Osteoblast (primary cell): ENCODE results near the gene ABTB1. TPM values are rescaled to one million over a fixed set of nuclear protein-coding genes. Genes with fewer than 3 reads are reported as not detected.

Source experiments
- DNase-seq: peaks from one replicate; pipeline ENCODE4 v3.0.0; 2011; ENCODE audit warnings: low spot score, mixed read lengths; ENCODE audit not compliant: insufficient read length; ENCODE audit errors: missing footprints
- H2AFZ ChIP-seq: 2 replicates; pipeline ENCODE4 v1.6.0; 2011; ENCODE audit warnings: mild to moderate bottlenecking, low read length
- H3K27ac ChIP-seq: 2 replicates; pipeline ENCODE4 v1.5.1; 2011; ENCODE audit warnings: mild to moderate bottlenecking, low read depth, low read length, moderate library complexity
- H3K27me3 ChIP-seq: 2 replicates; pipeline ENCODE4 v1.6.0; 2012; ENCODE audit warnings: mild to moderate bottlenecking, control low read depth, inconsistent platforms, low read length, moderate library complexity; ENCODE audit not compliant: insufficient read depth
- H3K36me3 ChIP-seq: 2 replicates; pipeline ENCODE4 v1.5.1; 2011; ENCODE audit warnings: mild to moderate bottlenecking, low read length, control low read depth, moderate library complexity; ENCODE audit not compliant: insufficient read depth
- H3K4me1 ChIP-seq: 2 replicates; pipeline ENCODE4 v1.5.1; 2011; ENCODE audit warnings: mild to moderate bottlenecking, low read length, control low read depth, moderate library complexity; ENCODE audit not compliant: insufficient read depth
- H3K4me2 ChIP-seq: 2 replicates; pipeline ENCODE4 v1.6.0; 2011; ENCODE audit warnings: mild to moderate bottlenecking, low read length; ENCODE audit not compliant: insufficient read depth
- H3K4me3 ChIP-seq: fragments of 200-600 bp; sonication (generic); 3 replicates; pipeline ENCODE4 v1.5.1; 2012; ENCODE audit warnings: mild to moderate bottlenecking, low read length, inconsistent platforms; ENCODE audit not compliant: insufficient read depth
- H3K79me2 ChIP-seq: 2 replicates; pipeline ENCODE4 v1.6.0; 2012; ENCODE audit warnings: mild to moderate bottlenecking, low read length, control low read depth, inconsistent platforms; ENCODE audit not compliant: insufficient read depth
- H3K9me3 ChIP-seq: 2 replicates; pipeline ENCODE4 v1.5.1; 2011; ENCODE audit warnings: low read depth, low read length, control low read depth
- H4K20me1 ChIP-seq: 2 replicates; pipeline ENCODE4 v1.6.0; 2012; ENCODE audit warnings: mild to moderate bottlenecking, low read length, control low read depth; ENCODE audit not compliant: insufficient read depth
- total RNA-seq: library from RNA; depleted of rRNA; stranded (reverse); fragments of >200 nt; gene quantifications from 2 replicates; pipeline ENCODE4 v1.2.3, GENCODE V29; 2012
- TF ChIP-seq, protein P1 (sequence below): IDR thresholded peaks from 2 replicates; pipeline ENCODE4 v1.5.1; 2011; ENCODE audit warnings: mild to moderate bottlenecking, low read depth, low read length, moderate library complexity; ENCODE audit errors: extremely low read depth

Gene ABTB1
- total RNA-seq, 1 donor, result 17.7 TPM

- DNase-seq, result no peak
- no peak overlapping the region for H3K4me3 ChIP-seq
Measured at GRCh38 chr3:127720985-127721935, 48.5 kb downstream of the ABTB1 start.

GRCh38 chr3:127722091-127722784 is 49.5 kb downstream of the ABTB1 start:
- no peaks in the 10 kb centered on the region for H3K4me1 ChIP-seq
- no peaks in the 10 kb centered on the region for H4K20me1 ChIP-seq
- H3K9me3 ChIP-seq, result no peaks in the 10 kb centered on the region
- no peak overlapping the region for H3K4me2 ChIP-seq
- TF ChIP-seq, protein P1, sequence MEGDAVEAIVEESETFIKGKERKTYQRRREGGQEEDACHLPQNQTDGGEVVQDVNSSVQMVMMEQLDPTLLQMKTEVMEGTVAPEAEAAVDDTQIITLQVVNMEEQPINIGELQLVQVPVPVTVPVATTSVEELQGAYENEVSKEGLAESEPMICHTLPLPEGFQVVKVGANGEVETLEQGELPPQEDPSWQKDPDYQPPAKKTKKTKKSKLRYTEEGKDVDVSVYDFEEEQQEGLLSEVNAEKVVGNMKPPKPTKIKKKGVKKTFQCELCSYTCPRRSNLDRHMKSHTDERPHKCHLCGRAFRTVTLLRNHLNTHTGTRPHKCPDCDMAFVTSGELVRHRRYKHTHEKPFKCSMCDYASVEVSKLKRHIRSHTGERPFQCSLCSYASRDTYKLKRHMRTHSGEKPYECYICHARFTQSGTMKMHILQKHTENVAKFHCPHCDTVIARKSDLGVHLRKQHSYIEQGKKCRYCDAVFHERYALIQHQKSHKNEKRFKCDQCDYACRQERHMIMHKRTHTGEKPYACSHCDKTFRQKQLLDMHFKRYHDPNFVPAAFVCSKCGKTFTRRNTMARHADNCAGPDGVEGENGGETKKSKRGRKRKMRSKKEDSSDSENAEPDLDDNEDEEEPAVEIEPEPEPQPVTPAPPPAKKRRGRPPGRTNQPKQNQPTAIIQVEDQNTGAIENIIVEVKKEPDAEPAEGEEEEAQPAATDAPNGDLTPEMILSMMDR, result no peak
- H3K27me3 ChIP-seq, result no peaks in the 10 kb centered on the region
- H3K36me3 ChIP-seq, result no peaks in the 10 kb centered on the region
- no peak for DNase-seq
- no peak overlapping the region for H2AFZ ChIP-seq
- no peak overlapping the region for H3K4me3 ChIP-seq
- no peak overlapping the region for H3K27ac ChIP-seq
- H3K79me2 ChIP-seq, result no peaks in the 10 kb centered on the region

More at GRCh38 chr3:127720985-127721935, 48.5 kb downstream of the ABTB1 start:
- no peak overlapping the region for H3K27ac ChIP-seq
- H3K36me3 ChIP-seq, result no peaks in the 10 kb centered on the region
- no peaks in the 10 kb centered on the region for H3K9me3 ChIP-seq
- H3K4me1 ChIP-seq, result no peaks in the 10 kb centered on the region
- TF ChIP-seq, protein P1, result no peak
- no peak overlapping the region for H2AFZ ChIP-seq
- no peaks in the 10 kb centered on the region for H3K27me3 ChIP-seq
- no peak overlapping the region for H3K4me2 ChIP-seq
- no peaks in the 10 kb centered on the region for H4K20me1 ChIP-seq
- no peaks in the 10 kb centered on the region for H3K79me2 ChIP-seq

DNA sequence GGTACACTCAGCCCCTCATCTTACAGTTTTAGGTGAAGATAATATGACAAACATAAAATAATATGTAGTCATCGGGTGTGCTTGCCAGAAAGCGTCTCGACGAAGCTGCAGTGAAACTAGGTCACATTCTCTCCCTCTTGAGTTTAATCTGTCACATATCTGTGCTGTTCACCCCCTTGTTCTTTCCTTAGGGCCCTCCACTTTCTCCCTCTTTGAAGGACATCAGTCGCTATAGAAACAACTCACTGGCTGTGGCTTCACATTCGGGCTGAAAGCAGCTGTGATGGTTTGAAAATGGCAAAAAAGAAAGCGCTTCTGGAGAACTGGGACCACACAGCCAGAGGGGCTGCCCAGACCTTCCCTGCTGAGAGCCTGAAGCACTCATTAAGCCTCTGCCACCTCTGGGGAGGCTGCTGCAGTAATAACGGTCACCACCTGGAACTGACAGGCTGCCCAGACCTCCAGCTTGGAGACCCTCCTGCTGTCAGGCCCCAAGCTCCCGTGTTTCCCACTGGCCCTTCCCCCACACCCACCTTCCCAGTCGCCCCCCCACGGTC is 50.3 kb downstream of the ABTB1 start:
- Histone ChIP-seq H3K4me2 (peak overlapping the region; percentile 5), H3K4me1 (no peaks in the 10 kb centered on the region), H4K20me1 (no peaks in the 10 kb centered on the region), H3K9me3 (no peaks in the 10 kb centered on the region), H3K79me2 (no peaks in the 10 kb centered on the region), H3K36me3 (no peaks in the 10 kb centered on the region), H2AFZ (peak overlapping the region; percentile 0), H3K4me3 (no peak overlapping the region), H3K27ac (no peak overlapping the region), H3K27me3 (no peaks in the 10 kb centered on the region)
- TF ChIP-seq, protein P1, result no peak
- no peak for DNase-seq
